Dedifferentiated amniotic fluid mesenchymal stem cell (primary cell): Measurements from ENCODE around the gene SHISA9.

ENCODE experiments used
- DNase-seq: peaks from one replicate; pipeline ENCODE4 v3.0.0-alpha.2; 2016; ENCODE audit errors: extremely low spot score

SHISA9 gene

DNA sequence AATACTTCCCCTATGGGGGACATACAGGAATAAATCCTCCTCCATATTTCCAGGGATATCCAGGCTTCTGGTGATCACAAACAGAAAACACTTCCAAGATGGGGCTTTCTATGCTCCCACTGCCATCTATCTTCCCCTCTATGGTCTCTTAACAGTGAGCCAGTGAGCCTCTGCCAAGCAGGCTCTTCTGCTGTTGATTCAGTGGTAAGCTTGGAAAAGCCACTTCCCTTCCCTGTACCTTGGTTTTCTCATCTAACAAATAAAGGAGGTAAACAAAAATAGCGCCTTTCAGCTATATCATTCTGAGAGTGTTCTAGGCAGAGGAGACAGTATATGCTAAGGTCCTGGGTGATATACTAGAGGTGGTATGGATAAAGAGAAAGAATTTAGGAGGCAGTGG, 368.0 kb downstream of the SHISA9 start:
- no peak for DNase-seq

- no peak for DNase-seq
These were observed 368.6 kb downstream of the SHISA9 start for GRCh38 chr16:13269905-13270528.

DNA sequence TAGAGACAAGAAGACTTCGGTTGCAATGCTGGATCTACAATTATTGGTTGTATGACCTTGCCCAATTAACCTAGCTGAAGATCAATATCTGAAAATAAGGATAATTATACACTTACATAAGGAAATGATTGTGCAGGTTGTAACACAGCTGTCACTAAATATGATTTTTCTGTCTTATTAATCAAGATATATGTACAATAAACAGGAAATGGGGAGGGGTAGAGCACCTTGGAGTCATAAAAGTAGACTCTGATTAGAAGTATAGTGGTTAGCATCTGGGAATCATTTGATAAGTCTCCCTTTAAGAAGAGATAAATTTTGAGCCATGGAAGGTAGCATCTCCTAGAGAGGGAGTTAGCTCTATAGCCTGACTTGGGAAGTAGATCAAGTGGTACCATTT, 369.2 kb downstream of the SHISA9 start:
- no peak for DNase-seq

GRCh38 chr16:13289515-13289914, 388.1 kb downstream of the SHISA9 start:
- DNase-seq = no peak
